SH-SY5Y (cell line): ENCODE data around the gene PTK6.

ENCODE experiments used
- GATA2 ChIP-seq: IDR thresholded peaks from 2 replicates; pipeline ENCODE4 v1.6.1; 2011; ENCODE audit warnings: mild to moderate bottlenecking, low read depth, low read length
- GATA3 ChIP-seq: IDR thresholded peaks from 2 replicates; pipeline ENCODE4 v1.6.1; 2011; ENCODE audit warnings: low read depth, mild to moderate bottlenecking, low read length, moderate library complexity

PTK6 gene

GRCh38 chr20:63543733-63544132 lies 6.6 kb upstream of the PTK6 start:
- TF ChIP-seq GATA3 (no peak), GATA2 (no peak)

- TF ChIP-seq GATA3, result no peak
- no peak for TF ChIP-seq GATA2
Observed at GRCh38 chr20:63543131-63543530, 6.0 kb upstream of the PTK6 start.

- no peak for TF ChIP-seq GATA3
- no peak for TF ChIP-seq GATA2
Observed at GRCh38 chr20:63542696-63543095, 5.5 kb upstream of the PTK6 start.

GRCh38 chr20:63542031-63542559 lies 4.9 kb upstream of the PTK6 start:
- TF ChIP-seq GATA3, result no peak
- TF ChIP-seq GATA2, result no peak

- no peak for TF ChIP-seq GATA2
- TF ChIP-seq GATA3, result no peak
Observed at GRCh38 chr20:63541371-63541770, 4.2 kb upstream of the PTK6 start.

GRCh38 chr20:63540417-63541186 lies 3.4 kb upstream of the PTK6 start:
- TF ChIP-seq GATA3 (no peak), GATA2 (no peak)

- no peak for TF ChIP-seq GATA2
- no peak for TF ChIP-seq GATA3
Observed at GRCh38 chr20:63539441-63540370, 2.5 kb upstream of the PTK6 start.

- TF ChIP-seq GATA3 (no peak), GATA2 (no peak)
Observed at GRCh38 chr20:63539092-63539430, 1.9 kb upstream of the PTK6 start.

GRCh38 chr20:63538204-63539091 lies 1.3 kb upstream of the PTK6 start:
- no peak for TF ChIP-seq GATA3

- TF ChIP-seq GATA2, result no peak
- TF ChIP-seq GATA3, result no peak
Observed at GRCh38 chr20:63537525-63538203, 488 bp upstream of the PTK6 start.

- TF ChIP-seq GATA3, result no peak
- TF ChIP-seq GATA2, result no peak
Observed at GRCh38 chr20:63536241-63536977, 767 bp downstream of the PTK6 start.

- TF ChIP-seq GATA3 (no peak), GATA2 (no peak)
Observed at GRCh38 chr20:63534831-63535651, 2.1 kb downstream of the PTK6 start.

GRCh38 chr20:63534427-63534830 lies 2.7 kb downstream of the PTK6 start:
- TF ChIP-seq GATA3 (no peak), GATA2 (no peak)
